HepG2 (cell line): ENCODE measurements around the gene INSR. TPM values are rescaled to one million over a fixed set of nuclear protein-coding genes. Genes with fewer than 3 reads are reported as not detected.

Experiments
- ATAC-seq: fragments of 200-7000 bp; cut with Tn5 transposase; 3 replicates; pipeline ENCODE4 v1.9.1; 2020; ENCODE audit warnings: mild to moderate bottlenecking, moderate library complexity
- BruUV-seq: library from RNA; stranded (reverse); fragments of 400-500 nt; replicated peaks from 2 replicates; lab custom pipeline; 2021; lab: Mats Ljungman, UMichigan
- CTCF ChIA-PET: fragments of 300-600 bp; formaldehyde crosslinking; extraction: SDS; loops from one replicate; lab custom pipeline; 2021; ENCODE audit warnings: low total read pairs, inconsistent platforms, low intra/inter-chr PET ratio; lab: Yijun Ruan, JAX
- POLR2A ChIA-PET: fragments of 350-600 bp; sonication (Branson Sonifier 250); formaldehyde crosslinking; loops from one replicate; lab custom pipeline; 2020; ENCODE audit warnings: antibody characterized with exemption, inconsistent platforms; lab: Yijun Ruan, JAX
- DNase-seq: peaks from one replicate; pipeline ENCODE4 v3.0.0-alpha.2; 2015; ENCODE audit warnings: low spot score
- FAIRE-seq: peaks from 3 replicates; lab custom pipeline; 2011; peaks lifted over from hg19 to GRCh38; lab: Jason Lieb, UNC
- H2AFZ ChIP-seq: one replicate; pipeline ENCODE4 v1.6.1; 2011; ENCODE audit warnings: low read length, inconsistent platforms
- H3K27ac ChIP-seq: fragments of 300-600 bp; 3 replicates; pipeline ENCODE4 v1.8.0; 2011; ENCODE audit warnings: mixed run types, mild to moderate bottlenecking, mixed read lengths, low read length, inconsistent platforms; ENCODE audit not compliant: insufficient read depth; ENCODE audit errors: extremely low read length
- H3K27me3 ChIP-seq, 2 experiments: fragments of 200-600 bp in 1 of 2; 2 replicates in 1 of 2; 3 replicates in 1 of 2; pipeline versions ENCODE4 v1.6.0 to v1.8.0; 2011; ENCODE audit warnings: low read length in 2 of 2, mild to moderate bottlenecking in 2 of 2, moderate library complexity in 2 of 2, inconsistent platforms in 1 of 2; ENCODE audit not compliant: insufficient read depth in 2 of 2, control insufficient read depth in 1 of 2
- H3K36me3 ChIP-seq, 2 experiments: fragments of 200-600 bp in 1 of 2; replicated peaks in 1 of 2; 2 replicates in 1 of 2; 3 replicates in 1 of 2; pipeline versions ENCODE4 v1.5.1 to v1.8.0; 2011; ENCODE audit warnings: low read length in 2 of 2, inconsistent platforms in 1 of 2; ENCODE audit not compliant: insufficient read depth in 2 of 2, control insufficient read depth in 1 of 2
- H3K4me1 ChIP-seq: 2 replicates; pipeline ENCODE4 v1.5.1; 2012; ENCODE audit warnings: low read length, inconsistent platforms; ENCODE audit not compliant: insufficient read depth
- H3K4me2 ChIP-seq: 2 replicates; pipeline ENCODE4 v1.6.0; 2011; ENCODE audit warnings: low read depth, low read length, inconsistent platforms
- H3K4me3 ChIP-seq, 3 experiments: fragments of 200-600 bp in 1 of 3; sonication (generic), shearing (Covaris generic) in 1 of 3; replicated peaks in 1 of 3; 2 replicates each; pipeline ENCODE4 v1.5.1; 2011 to 2016; ENCODE audit warnings: low read length in 3 of 3, inconsistent platforms in 2 of 3, low read depth in 2 of 3, mild to moderate bottlenecking in 2 of 3, control low read depth in 1 of 3, mixed read lengths in 1 of 3; ENCODE audit not compliant: insufficient read depth in 1 of 3
- H3K79me2 ChIP-seq: one replicate; pipeline ENCODE4 v1.6.1; 2011; ENCODE audit warnings: low read length, inconsistent platforms; ENCODE audit not compliant: insufficient read depth
- H3K9ac ChIP-seq: 2 replicates; pipeline ENCODE4 v1.6.0; 2011; ENCODE audit warnings: mild to moderate bottlenecking, low read depth, low read length, inconsistent platforms; ENCODE audit not compliant: insufficient read depth
- H3K9me3 ChIP-seq: 2 replicates; pipeline ENCODE4 v1.5.1; 2012; ENCODE audit warnings: mild to moderate bottlenecking, low read length
- H4K20me1 ChIP-seq: 2 replicates; pipeline ENCODE4 v1.6.0; 2011; ENCODE audit warnings: inconsistent platforms, mild to moderate bottlenecking, low read length, moderate library complexity; ENCODE audit not compliant: insufficient read depth
- AHR ChIP-seq: IDR thresholded peaks from 2 replicates; pipeline ENCODE4 v1.6.1; 2018; ENCODE audit warnings: missing genetic modification reagents, missing compliant biosample characterization
- ARNT2 ChIP-seq: sonication (generic); formaldehyde crosslinking; IDR thresholded peaks from 2 replicates; pipeline ENCODE4 v1.8.0; 2022; ENCODE audit warnings: mild to moderate bottlenecking, low read depth, missing genetic modification reagents, moderate library complexity
- FOXA1 ChIP-seq, 2 experiments: fragments of 450-650 bp in 1 of 2; sonication (generic) in 1 of 2; formaldehyde crosslinking in 1 of 2; IDR thresholded peaks; 2 replicates each; pipeline versions ENCODE4 v1.4.0 to v1.6.1; 2016 to 2020; ENCODE audit warnings: missing genetic modification reagents in 1 of 2
- HNRNPL ChIP-seq: fragments of 200-400 bp; formaldehyde crosslinking; IDR thresholded peaks from 2 replicates; pipeline ENCODE4 v1.6.1; 2017; ENCODE audit warnings: mild to moderate bottlenecking, low read depth, low read length
- ZC3H4 ChIP-seq: sonication (generic); formaldehyde crosslinking; IDR thresholded peaks from 2 replicates; pipeline ENCODE4 v1.4.0; 2020; ENCODE audit warnings: missing genetic modification reagents, borderline replicate concordance
- ZNF121 ChIP-seq: sonication (generic); formaldehyde crosslinking; IDR thresholded peaks from 2 replicates; pipeline ENCODE4 v1.5.0; 2020; ENCODE audit warnings: mild to moderate bottlenecking, missing genetic modification reagents
- ZNF260 ChIP-seq: sonication (generic); formaldehyde crosslinking; IDR thresholded peaks from 2 replicates; pipeline ENCODE4 v1.4.0; 2020; ENCODE audit warnings: missing genetic modification reagents, low read depth, mild to moderate bottlenecking, borderline replicate concordance
- ZSCAN21 ChIP-seq: sonication (generic); formaldehyde crosslinking; IDR thresholded peaks from 2 replicates; pipeline ENCODE4 v1.8.0; 2022; ENCODE audit warnings: mild to moderate bottlenecking, missing genetic modification reagents, moderate library complexity, borderline replicate concordance
- WGBS: methylation state at CpG from one replicate; pipeline ENCODE4 v1.1.6; 2017; ENCODE audit warnings: low lambda C conversion rate; 5-methylcytosine and 5-hydroxymethylcytosine counted together
- in situ Hi-C: cut with HindIII; loops from 2 replicates; pipeline ENCODE4 v1.10.0; 2017; ENCODE audit warnings: low pct_unique_long_range_greater_than_20kb; ENCODE audit not compliant: extremely low pct_ligation_motif_present
- intact Hi-C: fragments of 100-400 bp; cut with micrococcal nuclease; formaldehyde crosslinking; loops from one replicate; pipeline ENCODE4 v1.10.0; 2022; ENCODE audit not compliant: unreplicated experiment
- polyA plus RNA-seq, 8 experiments: library from polyadenylated mRNA; depleted of rRNA in 3 of 8; stranded (reverse) in 7 of 8; unstranded in 1 of 8; fragments of >200 nt; fragmentation: Illumina TruSeq in 4 of 8; extraction: Trizol in 4 of 8; gene quantifications; 2 replicates each; pipeline versions ENCODE4 v1.2.1 to v1.2.3, GENCODE V29; 2011 to 2016; ENCODE audit warnings: low read depth in 4 of 8, missing spikeins in 1 of 8, mixed read lengths in 1 of 8; ENCODE audit not compliant: insufficient read depth in 1 of 8
- total RNA-seq, 5 experiments: library from RNA; depleted of rRNA; stranded (reverse); fragments of >200 nt; fragmentation: Illumina TruSeq; extraction: Trizol; gene quantifications; 2 replicates each; pipeline ENCODE4 v1.2.3, GENCODE V29; 2016; ENCODE audit warnings: low read depth in 1 of 5
- TF ChIP-seq, protein P1 (sequence below): IDR thresholded peaks from 2 replicates; pipeline ENCODE4 v1.6.1; 2016

Gene INSR
- total and polyA plus RNA-seq, 2 of the 13 experiments (the other 11 are each of a cell fraction or from before 2014, with no cell fraction given) = 24.2 to 29.8 TPM

DNA sequence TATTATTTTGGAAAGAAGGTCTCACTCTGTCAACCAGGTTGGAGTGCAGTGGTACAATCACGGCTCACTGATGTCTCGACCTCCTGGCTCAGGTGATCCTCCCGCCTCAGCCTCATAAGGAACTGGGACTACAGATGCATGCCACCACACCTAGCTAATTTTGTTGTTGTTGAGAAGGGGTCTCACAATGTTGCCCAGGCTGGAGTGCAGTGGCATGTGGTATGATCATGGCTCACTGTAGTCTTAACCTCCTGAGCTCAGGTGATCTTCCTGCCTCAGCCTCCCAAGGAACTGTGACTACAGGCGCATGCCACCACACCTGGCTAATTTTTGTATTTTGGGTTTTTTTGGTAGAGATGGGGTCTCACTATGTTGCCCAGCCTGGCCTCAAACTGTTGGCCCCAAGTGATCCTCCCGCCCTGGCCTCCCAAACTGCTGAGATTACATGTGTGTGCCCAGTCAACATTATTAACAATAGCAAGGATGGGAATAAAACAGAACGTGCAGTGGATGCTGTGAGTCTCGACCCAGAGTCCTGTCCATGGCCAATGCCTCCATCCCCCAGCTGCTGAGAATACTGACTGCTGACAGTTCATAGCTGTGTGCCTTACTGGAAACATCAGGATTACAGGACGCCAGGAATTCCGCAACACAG, 230.3 kb downstream of the INSR start:
- no TSS peak for BruUV-seq
- POLR2A ChIA-PET = no interaction called here
- DNase-seq = no peak
- Histone ChIP-seq H3K79me2 (no peaks in the 10 kb centered on the region), H3K36me3 (no peaks in the 10 kb centered on the region), H3K9ac (no peak overlapping the region)
- in situ Hi-C loops = no loop called here
- peak; percentile 53 for TF ChIP-seq ZNF121
- TF ChIP-seq AHR (CRISPR knock-in tag) = no peak
- no peak for TF ChIP-seq ARNT2
- no peak for TF ChIP-seq ZSCAN21 (CRISPR knock-in tag)
- TF ChIP-seq HNRNPL = no peak
- no peak for TF ChIP-seq ZNF260
- TF ChIP-seq ZC3H4 = no peak
- no peak for TF ChIP-seq FOXA1 (IDR thresholded peaks at IDR 0.05)
- no peak for TF ChIP-seq FOXA1 (CRISPR knock-in tag; IDR thresholded peaks at IDR 0.05)
- TF ChIP-seq, protein P1, sequence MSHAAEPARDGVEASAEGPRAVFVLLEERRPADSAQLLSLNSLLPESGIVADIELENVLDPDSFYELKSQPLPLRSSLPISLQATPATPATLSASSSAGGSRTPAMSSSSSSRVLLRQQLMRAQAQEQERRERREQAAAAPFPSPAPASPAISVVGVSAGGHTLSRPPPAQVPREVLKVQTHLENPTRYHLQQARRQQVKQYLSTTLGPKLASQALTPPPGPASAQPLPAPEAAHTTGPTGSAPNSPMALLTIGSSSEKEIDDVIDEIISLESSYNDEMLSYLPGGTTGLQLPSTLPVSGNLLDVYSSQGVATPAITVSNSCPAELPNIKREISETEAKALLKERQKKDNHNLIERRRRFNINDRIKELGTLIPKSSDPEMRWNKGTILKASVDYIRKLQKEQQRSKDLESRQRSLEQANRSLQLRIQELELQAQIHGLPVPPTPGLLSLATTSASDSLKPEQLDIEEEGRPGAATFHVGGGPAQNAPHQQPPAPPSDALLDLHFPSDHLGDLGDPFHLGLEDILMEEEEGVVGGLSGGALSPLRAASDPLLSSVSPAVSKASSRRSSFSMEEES (CRISPR knock-in tag) = no peak
- TF ChIP-seq, all 625 proteins: peak for 1
- intact Hi-C loops = no loop called here
- H3K4me2 ChIP-seq = no peak overlapping the region
- 31% methylated on average over 7 of the region's 9 CpGs for WGBS
- no peak overlapping the region for H3K27ac ChIP-seq
- H4K20me1 ChIP-seq = no peaks in the 10 kb centered on the region
- H3K4me1 ChIP-seq = peaks cover 5% of the 10 kb centered on the region; the same call in 1 of the 2 replicates
- ATAC-seq (no peak), FAIRE-seq (no peak)
- no peaks in the 10 kb centered on the region for H3K27me3 ChIP-seq
- CTCF ChIA-PET = no interaction called here
- H3K9me3 ChIP-seq = peaks cover 7% of the 10 kb centered on the region
- no peak overlapping the region for H2AFZ ChIP-seq
- H3K4me3 ChIP-seq = no peak overlapping the region
